GM11168 (cell line): ENCODE data around the gene CDKL1.
"Not testable (repeated sequence)": the region's sequence is repeated elsewhere in the genome, so short reads cannot be mapped to it uniquely, and the experiment has no call there.

Experiments
- in situ Hi-C: fragments of 300-500 bp; cut with MboI; formaldehyde crosslinking; loops from one replicate; pipeline ENCODE4 v1.12.0; 2022; ENCODE audit warnings: low sequenced_read_pairs; ENCODE audit not compliant: unreplicated experiment

CDKL1 gene

DNA sequence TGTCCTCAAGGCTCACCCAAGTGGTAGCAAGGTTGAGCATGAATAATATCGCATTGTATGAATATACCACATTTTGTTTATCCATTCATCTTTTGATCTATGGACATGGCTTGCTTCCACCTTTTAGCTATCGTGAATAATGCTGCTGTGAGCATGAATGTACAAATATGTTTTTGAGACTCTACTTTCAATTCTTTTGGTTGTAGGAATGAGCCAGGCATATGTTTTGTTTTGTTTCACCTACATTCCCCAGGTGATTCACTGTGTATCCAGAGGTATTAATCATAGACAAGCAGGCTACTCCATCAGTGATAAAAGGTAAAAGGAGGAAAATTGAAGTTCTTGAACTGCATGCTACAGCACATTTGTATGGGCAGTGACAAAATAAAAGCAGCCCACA, 35.8 kb downstream of the CDKL1 start:
- in situ Hi-C loops = no loop called here

DNA sequence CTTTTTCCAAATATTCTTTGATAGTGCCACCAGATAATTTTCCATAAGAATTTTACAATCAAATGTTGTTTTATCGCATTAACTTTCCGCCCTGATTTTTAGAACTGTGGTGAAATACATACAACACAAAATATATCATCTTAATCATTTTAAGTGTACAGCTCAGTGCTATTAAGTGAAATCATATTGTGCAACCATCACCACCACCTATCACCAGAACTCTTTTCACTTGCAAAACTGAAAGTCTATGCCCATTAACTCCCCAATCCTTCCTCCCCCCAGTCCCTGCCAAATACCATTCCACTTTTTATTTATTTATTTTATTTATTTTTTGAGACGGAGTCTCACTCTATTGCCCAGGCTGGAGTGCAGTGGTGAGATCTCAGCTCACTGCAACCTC, 36.6 kb downstream of the CDKL1 start:
- in situ Hi-C loops = no loop called here

GRCh38 chr14:50359631-50360030, 37.0 kb downstream of the CDKL1 start:
- in situ Hi-C loops = no loop called here

- in situ Hi-C loops = no loop called here
These were observed 38.8 kb downstream of the CDKL1 start for GRCh38 chr14:50357753-50358395.

DNA sequence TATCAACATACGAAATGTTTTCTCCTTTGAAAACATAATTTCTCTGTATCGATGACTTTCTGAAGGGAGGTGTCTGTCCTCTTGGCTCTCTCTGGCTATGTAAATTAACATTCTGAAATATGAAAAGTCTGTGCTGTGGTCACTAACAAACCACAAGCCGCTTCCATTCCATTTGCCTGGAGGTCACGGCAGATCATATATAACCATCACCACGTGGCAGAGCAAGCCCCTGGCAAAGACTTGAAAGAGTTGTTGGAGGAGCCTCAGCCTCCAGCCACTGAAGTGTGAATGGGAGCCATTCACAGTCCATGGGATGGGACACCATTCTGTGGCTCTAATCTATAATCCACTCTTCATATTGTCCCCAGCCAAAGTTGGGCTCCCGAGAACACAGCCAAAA, 39.6 kb downstream of the CDKL1 start:
- in situ Hi-C loops = no loop called here

DNA sequence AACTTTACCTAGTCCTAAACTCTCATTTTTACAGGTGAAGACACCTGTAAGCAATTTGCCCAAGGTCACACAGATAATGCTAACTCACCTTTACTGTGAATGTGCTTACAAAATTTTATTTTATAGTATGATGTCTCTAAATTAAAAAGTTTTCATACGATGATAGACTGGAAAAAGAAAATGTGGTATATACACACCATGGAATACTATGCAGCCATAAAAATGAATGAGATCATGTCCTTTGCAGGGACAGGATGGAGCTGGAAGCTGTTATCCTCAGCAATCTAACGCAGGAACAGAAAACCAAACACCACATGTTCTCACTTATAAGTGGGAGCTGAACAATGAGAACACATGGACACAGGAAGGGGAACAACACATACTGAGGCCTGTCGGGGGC, 40.4 kb downstream of the CDKL1 start:
- in situ Hi-C loops = not testable (repeated sequence)

DNA sequence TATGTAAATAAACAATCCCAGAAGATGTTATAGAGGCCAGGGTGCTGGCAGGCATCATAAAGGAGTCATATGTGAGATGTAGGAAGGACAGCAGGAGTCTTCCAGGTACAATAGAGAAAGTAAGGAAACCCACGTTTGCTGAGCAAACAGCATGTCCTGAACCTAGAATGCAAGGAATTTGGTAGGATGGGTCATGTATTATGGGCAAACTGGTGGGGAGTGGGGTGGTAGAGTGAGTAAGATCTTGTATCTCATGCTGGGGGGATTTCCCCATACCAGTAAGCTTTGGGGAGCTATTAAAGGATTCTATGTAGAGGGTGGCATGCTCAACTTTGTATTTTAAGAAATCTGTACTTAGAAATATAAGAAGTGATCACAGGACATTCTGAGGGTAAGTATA, 41.0 kb downstream of the CDKL1 start:
- in situ Hi-C loops = no loop called here

GRCh38 chr14:50354527-50354926, 42.2 kb downstream of the CDKL1 start:
- in situ Hi-C loops = no loop called here

- in situ Hi-C loops = no loop called here
These were observed 43.6 kb downstream of the CDKL1 start for GRCh38 chr14:50353126-50353525.

DNA sequence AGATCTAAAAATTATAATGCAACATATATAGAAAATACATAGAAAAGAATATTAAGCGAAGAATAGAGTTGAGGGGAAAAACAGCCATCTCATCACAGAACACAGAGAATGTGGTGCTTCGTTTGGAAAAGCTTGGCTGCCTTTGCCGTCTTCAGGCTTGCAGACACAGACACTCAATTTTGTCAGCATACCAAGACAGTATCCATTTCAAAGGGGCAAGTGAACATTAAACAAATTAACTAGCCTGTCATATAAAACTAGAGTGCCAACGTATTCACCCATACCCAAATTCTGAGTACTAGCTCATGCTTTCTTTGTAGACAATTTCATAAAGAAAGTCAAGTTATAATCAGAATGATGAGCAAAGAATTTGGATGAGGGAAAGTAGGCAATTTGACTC, 44.1 kb downstream of the CDKL1 start:
- in situ Hi-C loops = no loop called here

DNA sequence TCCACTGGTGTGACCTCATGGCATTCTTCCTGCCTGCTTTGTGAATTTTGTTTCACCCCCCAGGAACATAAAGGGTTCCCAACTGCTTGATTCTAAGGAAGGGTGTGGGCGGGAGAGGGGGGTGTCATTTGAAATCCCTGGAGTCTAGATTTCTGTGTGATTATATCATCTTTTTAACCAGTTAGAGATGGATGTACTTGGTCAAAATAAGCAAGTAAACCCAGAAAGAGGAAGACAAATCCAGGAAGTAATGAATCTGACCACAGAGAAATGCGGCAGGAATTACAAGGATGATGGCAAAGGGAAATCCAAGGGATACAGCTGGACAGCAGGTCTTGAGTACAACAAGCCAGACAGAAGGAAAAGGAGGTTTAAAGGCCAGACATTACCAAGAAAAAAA, 45.7 kb downstream of the CDKL1 start:
- in situ Hi-C loops = no loop called here

GRCh38 chr14:50348933-50349332, 47.7 kb downstream of the CDKL1 start:
- in situ Hi-C loops = no loop called here

- in situ Hi-C loops = no loop called here
These were observed 49.2 kb downstream of the CDKL1 start for GRCh38 chr14:50347521-50347920.

DNA sequence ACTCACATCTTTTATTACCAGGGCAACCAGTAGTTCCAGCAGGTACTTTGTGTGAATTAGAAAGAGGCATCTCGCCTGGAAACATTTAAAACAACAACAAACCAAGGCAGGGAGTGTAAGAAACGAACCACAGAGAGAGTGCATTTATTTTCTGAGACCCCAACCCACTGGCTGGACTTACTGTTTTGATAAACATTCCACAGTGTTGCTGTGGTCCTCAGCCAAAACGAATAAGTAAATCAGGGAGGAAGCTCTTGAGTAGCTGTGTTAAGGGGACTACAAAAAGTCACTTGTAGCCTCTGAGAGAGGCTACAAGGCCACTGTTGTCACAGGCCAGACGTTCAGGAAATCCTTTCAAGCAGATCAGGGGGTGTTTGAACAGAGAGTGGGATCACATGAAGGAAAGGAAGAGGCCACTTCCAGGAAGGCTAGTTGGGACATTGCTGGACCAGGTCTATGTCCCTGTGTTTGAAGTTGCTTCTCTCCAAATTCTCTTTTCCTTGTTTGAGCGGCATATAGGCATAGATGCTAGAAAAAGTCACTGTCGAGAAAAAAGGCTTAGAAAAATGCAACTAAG, 50.7 kb downstream of the CDKL1 start:
- in situ Hi-C loops = no loop called here

- in situ Hi-C loops = no loop called here
These were observed 51.7 kb downstream of the CDKL1 start for GRCh38 chr14:50344876-50345563.

DNA sequence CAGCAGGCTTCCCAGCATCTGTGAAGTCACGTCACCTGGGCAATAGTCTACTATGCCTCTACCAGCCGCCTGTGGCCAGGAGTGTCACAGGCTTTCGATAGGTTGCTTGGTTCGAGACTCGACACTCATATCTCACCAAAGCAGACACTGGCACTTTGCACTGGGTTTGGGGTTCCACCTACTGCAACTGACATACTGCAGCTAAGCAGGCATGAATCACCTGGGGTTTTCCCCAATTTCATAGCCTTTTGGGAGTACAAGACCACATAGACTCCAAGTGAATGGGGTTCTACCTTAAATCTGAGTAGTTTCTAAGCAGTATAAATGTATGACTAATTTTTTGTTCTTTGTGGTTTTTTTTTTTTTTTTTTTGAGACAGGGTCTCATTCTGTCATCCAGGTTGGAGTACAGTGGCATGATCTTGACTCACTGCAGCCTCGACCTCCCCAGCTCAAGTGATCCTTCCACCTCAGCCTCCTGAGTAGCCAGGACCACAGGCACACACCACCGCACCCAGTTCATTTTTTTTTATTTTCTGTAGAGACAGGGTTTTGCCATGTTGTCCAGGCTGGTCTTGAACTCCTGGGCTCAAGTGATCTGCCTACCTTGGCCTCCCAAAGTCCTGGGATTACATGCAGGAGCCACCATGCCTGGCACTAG, 52.4 kb downstream of the CDKL1 start:
- in situ Hi-C loops = no loop called here

DNA sequence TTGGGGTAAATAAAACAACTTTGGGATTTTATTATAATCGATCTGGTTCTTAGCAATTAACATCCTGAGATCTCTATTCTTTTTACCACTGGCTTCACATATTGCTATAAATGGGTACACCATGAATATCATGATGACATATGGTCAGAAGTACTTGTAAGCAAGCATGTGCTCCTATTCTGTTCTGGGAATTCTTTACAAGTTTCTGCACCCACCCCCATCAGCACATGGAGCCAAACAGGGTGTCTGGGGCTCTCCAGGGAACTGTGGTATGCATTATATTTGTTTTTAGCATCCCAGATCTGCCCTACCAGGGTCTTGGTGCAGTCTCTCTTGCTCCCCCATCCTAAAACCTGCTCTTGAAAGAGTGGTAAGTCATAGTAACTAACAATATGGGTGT, 53.2 kb downstream of the CDKL1 start:
- in situ Hi-C loops = no loop called here

GRCh38 chr14:50342221-50343078, 54.2 kb downstream of the CDKL1 start:
- in situ Hi-C loops = no loop called here

DNA sequence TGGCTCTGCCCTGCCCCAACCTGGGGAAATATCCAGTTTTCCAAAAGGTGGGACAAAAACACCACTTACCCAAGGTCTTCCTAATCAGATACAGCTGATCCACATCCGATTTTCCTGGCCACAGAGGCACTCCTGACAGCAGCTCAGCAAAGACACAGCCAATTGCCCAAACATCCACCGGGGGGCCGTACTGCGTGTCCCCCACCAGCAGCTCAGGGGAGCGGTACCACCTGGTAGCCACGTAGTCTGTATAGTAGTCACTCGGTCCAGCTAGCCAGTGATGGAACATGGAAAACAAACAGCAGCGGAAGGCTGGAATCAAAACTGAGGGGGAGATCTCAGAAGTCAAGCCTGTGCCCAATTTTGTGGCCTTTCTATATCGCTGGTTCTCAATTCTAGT, 55.7 kb downstream of the CDKL1 start:
- in situ Hi-C loops = no loop called here

GRCh38 chr14:50340045-50340444, 56.6 kb downstream of the CDKL1 start:
- in situ Hi-C loops = no loop called here
